Stimulated activated effector memory CD8-positive, alpha-beta T cell treated with anti-CD3 and anti-CD28 coated beads, Interleukin-12 subunit alpha, Interleukin-12 subunit beta, amount 100 ng/mL, for 72 hours (primary cell): ENCODE measurements around the gene FHAD1.

ENCODE experiments used
- ATAC-seq: fragments of 150-1000 bp; cut with Tn5 transposase; 2 replicates; pipeline ENCODE4 v1.10.0; 2021
- DNase-seq, 2 donors: peaks; one replicate each; pipeline ENCODE4 v3.0.0; 2021 to 2022; ENCODE audit warnings: low spot score in 2 of 2
- H3K27ac Mint-ChIP-seq: one replicate; pipeline ENCODE4 v1.8.0; 2022; ENCODE audit warnings: mild to moderate bottlenecking, mixed read lengths
- H3K36me3 Mint-ChIP-seq: one replicate; pipeline ENCODE4 v1.8.0; 2022; ENCODE audit warnings: mild to moderate bottlenecking, mixed read lengths
- H3K4me1 Mint-ChIP-seq: one replicate; pipeline ENCODE4 v1.8.0; 2022; ENCODE audit warnings: mixed read lengths
- H3K4me3 Mint-ChIP-seq: one replicate; pipeline ENCODE4 v1.8.0; 2022; ENCODE audit warnings: mild to moderate bottlenecking, mixed read lengths
- H3K9me3 Mint-ChIP-seq: one replicate; pipeline ENCODE4 v1.8.0; 2022; ENCODE audit warnings: mixed read lengths

The FHAD1 gene

GRCh38 chr1:15212954-15213291 is 34.1 kb upstream of the FHAD1 start:
- no peak overlapping the region for H3K27ac Mint-ChIP-seq
- ATAC-seq (no peak), DNase-seq (no peak)
- H3K4me1 Mint-ChIP-seq, result peaks cover 4% of the 10 kb centered on the region
- no peak overlapping the region for H3K4me3 Mint-ChIP-seq
- no peaks in the 10 kb centered on the region for H3K36me3 Mint-ChIP-seq
- no peaks in the 10 kb centered on the region for H3K9me3 Mint-ChIP-seq

GRCh38 chr1:15213341-15213821 is 33.6 kb upstream of the FHAD1 start:
- Mint-ChIP-seq H3K4me1 (peaks cover 8% of the 10 kb centered on the region), H3K27ac (no peak overlapping the region), H3K9me3 (no peaks in the 10 kb centered on the region), H3K4me3 (no peak overlapping the region), H3K36me3 (no peaks in the 10 kb centered on the region)
- no peak for ATAC-seq
- DNase-seq, result no peak

GRCh38 chr1:15214527-15214926 is 32.5 kb upstream of the FHAD1 start:
- Mint-ChIP-seq H3K36me3 (no peaks in the 10 kb centered on the region), H3K9me3 (no peaks in the 10 kb centered on the region), H3K27ac (no peak overlapping the region), H3K4me3 (no peak overlapping the region), H3K4me1 (peaks cover 19% of the 10 kb centered on the region)
- DNase-seq, result no peak
- no peak for ATAC-seq

DNA sequence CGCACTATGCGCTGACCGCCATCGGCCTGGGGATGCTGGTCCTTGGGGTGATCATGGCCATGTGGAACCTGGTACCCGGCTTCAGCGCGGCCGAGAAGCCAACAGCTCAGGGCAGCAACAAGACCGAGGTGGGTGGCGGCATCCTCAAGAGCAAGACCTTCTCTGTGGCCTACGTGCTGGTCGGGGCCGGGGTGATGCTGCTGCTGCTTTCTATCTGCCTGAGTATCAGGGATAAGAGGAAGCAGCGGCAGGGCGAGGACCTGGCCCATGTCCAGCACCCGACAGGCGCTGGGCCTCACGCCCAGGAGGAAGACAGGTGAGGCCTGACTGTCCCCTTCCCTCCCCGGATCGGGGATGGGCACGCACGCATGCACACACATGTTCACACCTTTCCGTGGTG is 31.9 kb upstream of the FHAD1 start:
- no peak overlapping the region for H3K27ac Mint-ChIP-seq
- H3K4me3 Mint-ChIP-seq, result no peak overlapping the region
- no peaks in the 10 kb centered on the region for H3K36me3 Mint-ChIP-seq
- ATAC-seq, result no peak
- H3K4me1 Mint-ChIP-seq, result peaks cover 25% of the 10 kb centered on the region
- no peaks in the 10 kb centered on the region for H3K9me3 Mint-ChIP-seq
- no peak for DNase-seq

DNA sequence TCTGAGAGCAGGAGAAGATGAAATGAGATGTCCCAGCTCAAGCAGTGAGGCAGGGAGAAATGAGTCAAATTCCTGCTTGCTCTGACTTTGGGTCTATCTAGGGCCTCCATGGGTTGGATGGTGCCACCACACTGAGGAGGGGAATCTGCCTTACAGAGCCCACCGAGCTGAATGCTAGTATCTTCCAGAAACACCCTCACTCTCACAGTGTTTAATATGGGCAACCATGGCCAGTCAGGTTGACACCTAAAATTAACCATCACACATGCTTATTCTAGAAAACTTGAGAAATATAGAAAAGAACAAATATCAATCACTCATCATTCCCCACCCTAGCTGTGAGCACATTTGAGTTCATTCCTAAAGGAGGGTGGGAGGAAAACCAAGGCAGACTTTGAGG is 29.4 kb upstream of the FHAD1 start:
- H3K27ac Mint-ChIP-seq, result no peak overlapping the region

GRCh38 chr1:15218287-15219279 is 28.4 kb upstream of the FHAD1 start:
- peaks cover 26% of the 10 kb centered on the region for H3K4me1 Mint-ChIP-seq
- DNase-seq (no peak), ATAC-seq (peak; percentile 63)
- no peak overlapping the region for H3K4me3 Mint-ChIP-seq
- H3K9me3 Mint-ChIP-seq, result no peaks in the 10 kb centered on the region
- H3K27ac Mint-ChIP-seq, result peak overlapping the region; percentile 56
- H3K36me3 Mint-ChIP-seq, result no peaks in the 10 kb centered on the region

More for the DNA sequence above, 29.4 kb upstream of the FHAD1 start:
- DNase-seq (no peak), ATAC-seq (no peak)
- Mint-ChIP-seq H3K4me3 (no peak overlapping the region), H3K36me3 (no peaks in the 10 kb centered on the region), H3K4me1 (peaks cover 26% of the 10 kb centered on the region), H3K9me3 (no peaks in the 10 kb centered on the region)

GRCh38 chr1:15219280-15220023 is 27.6 kb upstream of the FHAD1 start:
- Mint-ChIP-seq H3K27ac (peak overlapping the region; percentile 56), H3K4me1 (peaks cover 26% of the 10 kb centered on the region), H3K36me3 (no peaks in the 10 kb centered on the region), H3K4me3 (no peak overlapping the region), H3K9me3 (no peaks in the 10 kb centered on the region)
- no peak for DNase-seq
- peak; percentile 81 for ATAC-seq

GRCh38 chr1:15220024-15220392 is 27.0 kb upstream of the FHAD1 start:
- no peak overlapping the region for H3K4me3 Mint-ChIP-seq
- H3K4me1 Mint-ChIP-seq, result peaks cover 26% of the 10 kb centered on the region
- no peak overlapping the region for H3K27ac Mint-ChIP-seq
- H3K36me3 Mint-ChIP-seq, result no peaks in the 10 kb centered on the region
- H3K9me3 Mint-ChIP-seq, result no peaks in the 10 kb centered on the region
- no peak for ATAC-seq
- DNase-seq, result no peak

- Mint-ChIP-seq H3K27ac (no peak overlapping the region), H3K4me3 (no peak overlapping the region), H3K36me3 (no peaks in the 10 kb centered on the region), H3K9me3 (no peaks in the 10 kb centered on the region), H3K4me1 (peaks cover 26% of the 10 kb centered on the region)
- no peak for DNase-seq
- no peak for ATAC-seq
These were observed 26.1 kb upstream of the FHAD1 start for GRCh38 chr1:15220825-15221431.

DNA sequence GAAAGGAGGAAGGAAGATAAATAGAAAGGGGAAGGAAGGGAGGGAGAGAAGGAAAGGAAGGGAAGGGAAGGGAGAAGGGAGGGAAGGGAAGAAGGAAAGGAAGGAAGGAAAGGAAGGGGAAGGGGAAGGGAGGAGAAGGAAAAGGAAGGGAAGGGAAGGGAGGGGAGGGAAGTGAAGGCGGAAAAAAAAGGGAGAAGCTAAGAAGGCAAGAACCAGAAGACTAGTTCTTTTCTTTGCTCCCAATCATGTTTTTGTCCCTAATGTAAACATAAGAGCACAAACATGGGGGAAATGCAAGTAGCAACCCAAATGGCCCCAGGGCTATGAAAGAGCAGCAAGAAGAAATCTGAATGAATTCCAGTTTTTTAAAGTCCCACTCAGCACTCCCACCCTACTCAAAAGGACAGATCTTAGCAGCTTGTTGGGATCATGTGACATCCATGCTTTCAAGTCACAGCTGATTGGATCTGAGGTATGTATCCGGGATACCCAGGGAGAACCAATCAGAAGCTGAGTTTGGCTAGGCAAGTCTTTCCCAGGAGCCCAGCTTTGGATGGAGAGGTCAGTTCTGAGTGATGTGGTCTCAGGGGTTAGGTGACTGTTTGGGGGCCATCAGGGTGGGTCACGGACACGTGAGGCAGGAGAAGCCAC is 24.2 kb upstream of the FHAD1 start:
- Mint-ChIP-seq H3K4me1 (peaks cover 24% of the 10 kb centered on the region), H3K9me3 (no peaks in the 10 kb centered on the region), H3K36me3 (no peaks in the 10 kb centered on the region), H3K27ac (no peak overlapping the region), H3K4me3 (no peak overlapping the region)
- no peak for DNase-seq
- no peak for ATAC-seq

- H3K4me3 Mint-ChIP-seq, result no peak overlapping the region
- peaks cover 9% of the 10 kb centered on the region for H3K4me1 Mint-ChIP-seq
- no peaks in the 10 kb centered on the region for H3K36me3 Mint-ChIP-seq
- H3K9me3 Mint-ChIP-seq, result no peaks in the 10 kb centered on the region
- DNase-seq (no peak), ATAC-seq (no peak)
- H3K27ac Mint-ChIP-seq, result no peak overlapping the region
These were observed 22.7 kb upstream of the FHAD1 start for GRCh38 chr1:15224259-15224869.

GRCh38 chr1:15224974-15225373 is 22.0 kb upstream of the FHAD1 start:
- DNase-seq (no peak), ATAC-seq (no peak)
- no peaks in the 10 kb centered on the region for H3K9me3 Mint-ChIP-seq
- no peak overlapping the region for H3K4me3 Mint-ChIP-seq
- H3K36me3 Mint-ChIP-seq, result no peaks in the 10 kb centered on the region
- peaks cover 3% of the 10 kb centered on the region for H3K4me1 Mint-ChIP-seq
- H3K27ac Mint-ChIP-seq, result no peak overlapping the region

DNA sequence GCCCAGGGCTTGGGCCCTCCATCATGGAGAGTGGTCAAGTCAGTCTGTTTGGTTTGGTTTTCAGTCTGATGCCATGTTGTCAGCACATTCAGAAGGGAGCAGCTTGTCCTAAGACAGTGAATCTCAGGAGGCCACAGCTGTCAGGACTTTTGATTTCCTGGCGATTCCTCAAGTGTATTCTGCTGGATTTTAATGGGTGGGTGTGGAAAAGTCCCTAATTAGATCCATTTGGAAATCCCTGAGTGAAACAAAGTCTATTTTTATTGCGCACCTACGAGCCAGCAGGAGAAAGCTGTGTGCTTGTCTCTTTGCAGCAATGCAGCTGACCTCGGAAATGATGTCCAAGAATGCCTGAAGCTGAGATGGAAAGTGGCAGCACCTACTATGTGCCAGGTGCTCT is 21.6 kb upstream of the FHAD1 start:
- Mint-ChIP-seq H3K4me1 (no peaks in the 10 kb centered on the region), H3K9me3 (no peaks in the 10 kb centered on the region), H3K4me3 (no peak overlapping the region), H3K27ac (no peak overlapping the region), H3K36me3 (no peaks in the 10 kb centered on the region)
- ATAC-seq (no peak), DNase-seq (no peak)

GRCh38 chr1:15226388-15227255 is 20.4 kb upstream of the FHAD1 start:
- DNase-seq, result no peak
- H3K4me1 Mint-ChIP-seq, result peaks cover 8% of the 10 kb centered on the region
- no peaks in the 10 kb centered on the region for H3K9me3 Mint-ChIP-seq
- H3K27ac Mint-ChIP-seq, result no peak overlapping the region
- no peaks in the 10 kb centered on the region for H3K36me3 Mint-ChIP-seq
- no peak for ATAC-seq
- H3K4me3 Mint-ChIP-seq, result no peak overlapping the region
